ENCODE data around the gene SLC25A38.

GRCh38 chr3:39383881-39384664, 903 bp downstream of the SLC25A38 start:
- TF ChIP-seq EZH2 (IDR thresholded peaks at IDR 0.05; ENCODE audit: low read depth, unreplicated experiment) (no peak), ETS1 (IDR thresholded peaks at IDR 0.05) (no peak), REST (IDR thresholded peaks at IDR 0.05; ENCODE audit: unreplicated experiment) (no peak), CREB1 (CRISPR knock-in tag; IDR thresholded peaks at IDR 0.05; ENCODE audit: low read depth) (peak; percentile 76)
- TF ChIP-seq, protein P1, sequence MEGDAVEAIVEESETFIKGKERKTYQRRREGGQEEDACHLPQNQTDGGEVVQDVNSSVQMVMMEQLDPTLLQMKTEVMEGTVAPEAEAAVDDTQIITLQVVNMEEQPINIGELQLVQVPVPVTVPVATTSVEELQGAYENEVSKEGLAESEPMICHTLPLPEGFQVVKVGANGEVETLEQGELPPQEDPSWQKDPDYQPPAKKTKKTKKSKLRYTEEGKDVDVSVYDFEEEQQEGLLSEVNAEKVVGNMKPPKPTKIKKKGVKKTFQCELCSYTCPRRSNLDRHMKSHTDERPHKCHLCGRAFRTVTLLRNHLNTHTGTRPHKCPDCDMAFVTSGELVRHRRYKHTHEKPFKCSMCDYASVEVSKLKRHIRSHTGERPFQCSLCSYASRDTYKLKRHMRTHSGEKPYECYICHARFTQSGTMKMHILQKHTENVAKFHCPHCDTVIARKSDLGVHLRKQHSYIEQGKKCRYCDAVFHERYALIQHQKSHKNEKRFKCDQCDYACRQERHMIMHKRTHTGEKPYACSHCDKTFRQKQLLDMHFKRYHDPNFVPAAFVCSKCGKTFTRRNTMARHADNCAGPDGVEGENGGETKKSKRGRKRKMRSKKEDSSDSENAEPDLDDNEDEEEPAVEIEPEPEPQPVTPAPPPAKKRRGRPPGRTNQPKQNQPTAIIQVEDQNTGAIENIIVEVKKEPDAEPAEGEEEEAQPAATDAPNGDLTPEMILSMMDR (conservative IDR thresholded peaks at IDR 0.05; ENCODE audit: low read depth in 2 of 2), result no peak
